GM18873 (cell line): ENCODE measurements around the gene GOLGA7B.

Experiments
- ATAC-seq: cut with Tn5 transposase; IDR thresholded peaks from one replicate; pipeline ENCODE4 v1.9.1; 2021; ENCODE audit warnings: mild to moderate bottlenecking, moderate library complexity, moderate number of reproducible peaks; ENCODE audit not compliant: unreplicated experiment, low FRiP score

Gene GOLGA7B

DNA sequence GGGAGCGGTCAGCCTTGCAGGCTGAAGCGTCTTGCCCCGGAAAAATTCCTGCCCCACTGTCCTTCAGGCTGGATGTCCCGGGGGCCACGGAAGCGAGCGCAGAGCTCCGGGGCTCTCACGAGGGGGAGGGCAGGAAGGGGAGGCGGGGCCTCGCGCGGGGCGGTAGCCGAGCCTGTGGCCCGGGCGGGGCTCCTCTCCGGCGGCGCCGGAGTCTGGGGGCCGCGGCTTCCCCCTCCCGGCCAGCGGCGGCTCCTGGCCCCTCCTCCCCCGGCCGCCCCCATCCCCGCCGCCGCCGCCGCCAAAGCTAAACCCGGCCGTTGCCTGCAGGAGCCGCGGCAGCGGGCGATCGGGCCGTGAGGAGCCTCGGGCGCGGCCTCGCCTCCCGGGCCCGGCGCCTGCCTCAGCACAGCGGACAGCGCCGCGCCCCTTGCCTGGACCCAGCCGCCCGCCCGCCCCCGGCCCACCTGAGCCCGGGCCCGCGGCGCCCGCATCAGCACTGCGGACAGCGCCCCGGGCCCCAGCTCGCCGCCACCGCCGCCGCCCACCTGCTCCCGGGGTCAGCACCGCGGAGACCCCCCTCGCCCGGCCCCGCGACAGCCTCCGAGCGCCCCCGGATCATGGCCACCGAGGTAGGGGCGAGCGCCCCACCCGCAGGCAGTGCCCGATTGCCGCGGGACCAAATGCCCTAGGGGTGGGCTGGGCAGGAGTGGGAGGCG lies at the start of gene GOLGA7B:
Gene GOLGA7B, plus strand, starts transcription at position 157 of the 716 bp plus-strand sequence. Its CDS starts 461 bp downstream, at position 618.
- no peak for ATAC-seq

DNA sequence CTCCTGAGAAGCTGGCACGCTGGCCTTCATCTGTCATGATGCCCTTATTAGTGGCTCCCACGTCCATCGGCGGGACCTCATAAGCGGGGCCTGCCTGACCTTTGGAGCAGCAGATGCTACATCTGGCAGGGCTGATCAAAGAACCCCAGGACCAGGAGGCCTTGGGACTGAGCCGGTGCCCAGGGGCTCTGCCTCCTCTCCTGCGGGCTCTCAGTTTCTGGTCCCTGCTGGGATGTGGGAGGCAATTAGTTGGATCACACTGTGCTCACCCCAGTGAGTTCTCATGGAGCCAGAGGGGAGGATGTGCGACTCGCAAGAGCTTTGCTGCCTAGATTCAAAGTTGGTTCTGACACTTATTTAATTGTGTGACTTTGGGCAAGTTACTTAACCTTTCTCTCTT lies 49.2 kb upstream of the GOLGA7B start:
- ATAC-seq = no peak

DNA sequence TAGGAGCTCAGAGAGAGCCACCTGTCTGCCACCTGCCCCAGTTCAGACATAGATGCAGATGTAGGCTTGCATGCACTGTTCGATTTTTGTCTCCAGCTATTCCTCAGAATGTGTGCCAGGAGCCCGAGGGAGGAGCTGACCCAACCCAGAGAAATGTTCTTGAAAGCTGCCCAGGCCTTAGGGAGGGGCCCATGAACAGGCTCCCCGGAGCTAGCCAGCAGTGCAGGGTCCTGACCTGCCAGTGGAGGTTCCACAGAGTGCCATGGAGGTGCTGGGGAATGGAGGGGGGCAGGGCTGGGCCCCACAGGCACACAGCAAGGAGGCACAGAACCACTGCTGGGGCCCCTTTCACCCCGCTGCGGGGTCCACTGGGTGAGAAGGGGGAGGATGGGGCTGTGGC lies 48.2 kb upstream of the GOLGA7B start:
- ATAC-seq = no peak

DNA sequence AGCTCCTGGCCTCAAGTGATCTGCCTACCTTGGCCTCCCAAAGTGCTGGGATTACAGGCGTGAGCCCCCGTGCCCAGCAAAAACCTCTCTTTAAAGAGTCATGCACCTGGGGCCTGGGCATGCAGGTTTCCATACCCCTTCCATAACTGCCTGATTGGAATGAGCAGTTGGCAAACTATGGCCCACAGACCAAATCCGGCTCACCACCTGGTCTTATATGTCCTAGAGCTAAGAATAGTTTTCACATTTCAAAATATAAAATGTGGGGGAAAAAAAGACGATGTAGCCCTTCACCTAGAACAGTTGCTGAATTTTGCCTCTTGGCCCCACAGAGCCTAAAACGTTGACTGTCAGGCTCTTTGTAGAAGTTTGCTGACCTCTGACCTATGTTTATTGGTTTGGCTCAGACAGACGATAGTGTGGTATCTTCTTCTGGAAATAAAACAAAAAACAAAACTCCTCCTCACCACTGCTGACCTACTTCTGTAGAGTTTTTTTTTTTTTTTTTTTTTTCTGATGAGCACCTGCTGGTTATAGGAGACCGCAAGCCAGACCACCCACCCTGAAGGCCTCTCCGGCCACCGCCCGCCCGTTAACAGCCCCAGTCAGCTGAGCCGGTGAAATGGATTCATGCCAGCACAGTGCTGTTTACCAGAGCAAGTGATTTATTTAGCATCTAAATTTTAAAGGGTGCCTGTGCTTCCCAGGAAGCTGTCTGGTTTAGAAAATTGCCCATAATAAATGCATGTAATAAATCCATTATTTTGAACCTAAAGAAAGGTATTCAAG lies 44.4 kb upstream of the GOLGA7B start:
- no peak for ATAC-seq

DNA sequence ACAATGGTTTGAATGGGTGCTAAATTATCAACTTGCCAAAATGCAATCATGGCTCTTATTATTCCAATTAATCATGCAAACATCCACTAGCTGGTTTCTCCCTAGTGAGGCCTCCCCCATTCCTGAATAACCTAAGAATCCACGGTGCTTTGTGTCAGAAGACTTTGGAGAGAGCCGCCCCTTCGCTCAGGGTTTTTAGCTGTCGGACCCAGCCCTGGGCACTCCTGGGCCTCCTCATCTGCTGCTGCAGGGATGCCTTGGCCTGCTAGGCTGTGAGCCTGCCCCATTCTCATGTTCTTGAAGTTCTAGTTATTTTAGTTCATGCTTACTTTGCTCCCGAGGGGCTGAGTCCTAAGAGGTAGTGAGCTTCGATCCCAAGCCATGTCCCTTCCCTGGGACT lies 43.7 kb upstream of the GOLGA7B start:
- no peak for ATAC-seq

DNA sequence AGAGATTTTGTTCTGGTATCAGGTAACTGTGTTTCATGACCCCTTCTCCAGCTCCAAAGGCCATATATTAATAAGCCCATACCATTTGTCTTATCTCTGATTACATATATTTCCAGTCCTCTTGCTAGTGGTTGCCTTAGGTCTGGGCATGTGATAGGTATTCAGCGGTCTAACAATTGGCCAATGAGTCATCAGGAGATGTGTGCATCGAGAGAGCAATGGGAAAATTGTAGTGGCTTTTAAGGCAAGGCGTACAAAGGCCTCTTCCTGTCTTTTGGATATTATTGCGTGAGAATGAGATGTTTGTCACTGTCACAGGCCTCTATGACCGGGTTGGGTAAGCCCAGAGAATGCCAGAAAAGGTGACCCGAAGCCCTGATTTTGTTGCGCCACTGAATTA lies 39.2 kb upstream of the GOLGA7B start:
- no peak for ATAC-seq

DNA sequence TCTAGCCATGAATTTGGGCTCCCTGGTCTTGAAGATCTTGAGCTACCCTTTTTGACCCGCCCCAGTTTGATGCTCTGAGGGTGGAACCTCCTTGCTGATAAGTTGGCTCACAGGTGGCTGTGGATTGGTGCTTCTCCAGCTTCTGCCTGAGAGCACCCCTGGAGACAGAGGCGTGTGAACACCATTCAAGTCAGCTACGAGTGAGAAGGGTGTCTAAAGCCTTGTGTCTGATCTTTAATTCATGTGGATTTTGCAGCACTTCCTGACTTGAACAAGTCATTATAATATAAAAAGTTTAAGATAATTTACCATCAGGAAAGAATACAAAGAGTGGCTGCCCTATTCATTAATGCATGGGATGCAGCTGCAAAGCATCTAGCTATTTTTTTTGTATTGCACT lies 37.7 kb upstream of the GOLGA7B start:
- ATAC-seq = no peak

DNA sequence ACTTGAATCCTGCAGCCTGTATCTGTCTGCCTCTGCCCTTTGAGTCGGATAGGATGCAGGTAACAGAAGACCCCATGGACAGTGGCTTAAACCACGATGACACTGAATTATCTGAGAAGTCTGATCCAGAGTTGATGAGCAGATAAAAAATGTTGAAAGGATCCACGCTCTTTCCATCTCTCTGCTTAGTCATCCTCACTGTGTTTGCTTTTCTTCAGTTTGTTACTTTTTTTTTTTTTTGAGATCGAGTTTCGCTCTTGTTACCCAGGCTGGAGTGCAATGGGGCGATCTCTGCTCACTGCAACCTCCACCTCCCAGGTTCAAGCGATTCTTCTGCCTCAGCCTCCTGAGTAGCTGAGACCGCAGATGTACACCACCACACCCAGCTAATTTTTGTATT lies 36.9 kb upstream of the GOLGA7B start:
- no peak for ATAC-seq

DNA sequence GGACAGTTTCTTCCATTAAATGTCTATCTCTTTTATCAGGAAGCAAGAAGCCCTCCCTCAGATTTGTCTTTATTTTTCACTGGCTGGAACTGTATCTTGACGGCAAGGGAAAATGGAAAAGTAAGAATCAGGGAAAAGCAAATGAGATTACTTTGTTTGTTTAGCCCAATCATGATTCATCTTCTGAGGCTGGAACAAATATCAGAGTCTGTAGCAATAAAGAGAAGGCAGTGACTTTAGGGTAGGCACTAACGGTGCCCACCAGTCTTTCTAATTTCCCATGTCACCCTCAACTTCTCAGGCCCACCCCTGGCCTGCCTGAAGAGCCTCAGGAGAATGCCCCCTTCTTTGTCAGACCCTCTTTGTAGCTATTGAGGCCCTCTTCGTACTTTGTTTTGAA lies 36.3 kb upstream of the GOLGA7B start:
- no peak for ATAC-seq

DNA sequence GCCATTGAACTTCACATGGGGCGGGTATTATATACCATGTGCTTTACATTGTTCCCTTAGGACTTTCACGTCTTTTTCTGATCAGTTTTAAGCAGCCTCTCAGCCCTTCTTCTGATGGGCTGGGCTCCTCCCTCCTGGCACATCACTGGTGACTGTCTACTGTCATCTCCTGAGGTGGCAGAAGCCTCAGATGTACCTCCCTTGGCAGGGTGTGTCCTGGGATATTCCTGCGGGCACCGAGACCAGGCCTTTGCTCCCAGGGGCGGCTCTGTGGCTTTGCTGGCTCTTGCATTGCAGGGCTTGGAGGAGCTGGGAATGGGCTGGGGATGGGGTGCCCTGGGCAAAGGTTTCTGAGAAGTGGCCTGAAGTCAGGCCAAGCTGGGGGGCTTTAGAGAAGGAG lies 34.6 kb upstream of the GOLGA7B start:
- no peak for ATAC-seq

DNA sequence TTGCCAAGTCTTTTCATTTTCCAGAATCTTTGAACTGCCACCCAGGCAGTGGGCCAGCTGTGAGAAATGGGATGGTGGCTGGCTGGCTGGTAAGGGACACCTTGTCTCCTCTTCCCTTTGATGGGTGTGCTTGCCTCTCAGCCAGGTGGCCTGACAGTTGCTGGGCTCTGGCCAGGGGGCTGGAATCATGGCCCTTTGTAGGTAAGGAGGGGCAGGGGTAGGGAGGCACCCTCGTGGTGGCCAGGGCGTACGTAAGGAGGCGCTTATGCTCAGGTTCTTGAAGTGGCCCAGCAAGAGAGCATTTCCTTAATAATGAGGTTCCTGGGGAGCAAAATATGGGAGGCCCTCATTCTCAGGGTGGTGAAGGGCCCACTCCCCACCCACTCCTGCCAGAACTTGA lies 33.0 kb upstream of the GOLGA7B start:
- ATAC-seq = no peak

DNA sequence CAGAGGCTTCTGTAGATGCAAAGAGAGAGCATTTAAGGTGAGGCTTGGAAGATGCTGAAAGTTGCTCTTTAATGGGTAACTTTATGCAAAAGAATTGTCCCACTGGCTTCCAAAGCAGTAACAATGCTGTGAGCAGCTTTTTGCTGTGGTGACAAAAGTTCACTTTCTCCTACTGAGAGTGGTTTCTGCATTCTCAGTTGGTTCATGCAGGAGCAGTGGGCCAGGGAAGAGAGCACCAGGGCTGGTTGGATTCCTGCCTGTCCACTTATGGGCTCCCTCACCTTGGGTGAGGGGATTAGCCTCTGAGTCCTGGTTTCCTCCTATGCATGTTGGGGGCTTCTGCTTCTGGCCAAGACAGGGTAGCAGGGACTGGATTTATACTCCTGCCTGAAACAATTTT lies 31.1 kb upstream of the GOLGA7B start:
- ATAC-seq = no peak

DNA sequence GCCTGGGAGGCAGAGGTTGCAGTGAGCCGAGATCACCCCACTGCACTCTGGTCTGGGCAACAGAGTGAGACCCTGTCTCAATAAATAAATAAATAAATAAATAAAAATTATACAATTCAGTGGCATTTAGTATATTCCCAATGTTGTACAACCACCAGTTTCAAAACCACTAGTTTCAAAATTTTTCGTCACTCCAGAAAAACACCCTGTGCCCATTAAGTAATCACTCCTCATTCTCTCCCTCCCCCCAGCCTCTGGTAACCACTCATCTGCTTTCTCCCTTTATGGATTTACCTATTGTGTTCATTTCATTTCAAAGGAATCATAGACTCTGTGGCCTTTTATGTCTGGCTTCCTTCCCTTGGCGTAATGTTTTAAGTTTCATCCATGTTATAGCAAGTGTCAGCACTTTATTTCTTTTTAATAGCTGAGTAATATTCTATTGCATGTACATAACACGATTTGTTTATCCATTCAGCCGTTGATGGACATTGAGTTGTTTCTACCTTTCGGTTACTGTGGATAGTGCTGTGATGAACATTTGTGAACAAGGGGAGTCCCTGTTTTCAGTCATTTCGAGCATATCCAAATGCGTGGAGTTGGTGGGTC lies 29.4 kb upstream of the GOLGA7B start:
- no peak for ATAC-seq

DNA sequence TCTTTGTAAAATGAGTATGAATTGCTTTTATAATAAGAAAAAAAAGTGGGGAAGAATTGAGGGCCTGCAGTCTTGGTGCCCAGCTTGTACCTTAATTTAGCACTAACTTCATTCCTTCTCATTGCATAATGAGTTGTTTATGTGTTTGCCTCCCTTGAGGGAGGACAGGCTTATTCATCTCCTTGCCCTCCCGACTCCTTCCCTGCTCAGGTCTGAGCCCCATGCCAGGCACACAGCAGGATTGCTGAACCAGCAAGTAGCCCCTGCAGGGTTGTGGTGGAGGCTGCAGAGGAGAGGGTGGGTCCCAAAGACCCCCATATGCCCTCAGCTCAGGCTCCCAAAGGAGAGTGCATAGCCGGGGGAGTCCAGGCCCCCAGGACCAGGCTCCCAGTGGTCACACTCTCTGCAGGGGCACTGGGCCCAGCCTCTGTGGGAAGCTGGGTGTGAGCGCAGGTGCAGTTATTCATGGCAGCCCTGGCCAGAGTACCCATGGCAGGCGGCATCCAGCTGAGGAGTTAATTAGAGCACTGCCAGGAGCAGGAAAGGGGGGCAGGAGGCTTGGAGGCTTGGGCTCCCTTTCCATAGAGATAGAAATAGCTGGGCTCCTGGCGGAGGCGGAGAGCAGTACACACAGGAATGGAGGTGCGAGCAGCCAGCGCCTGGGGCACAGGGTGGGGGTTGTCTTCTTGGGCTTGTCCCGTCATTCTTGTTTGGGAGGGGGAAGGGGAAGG lies 28.2 kb upstream of the GOLGA7B start:
- no peak for ATAC-seq

DNA sequence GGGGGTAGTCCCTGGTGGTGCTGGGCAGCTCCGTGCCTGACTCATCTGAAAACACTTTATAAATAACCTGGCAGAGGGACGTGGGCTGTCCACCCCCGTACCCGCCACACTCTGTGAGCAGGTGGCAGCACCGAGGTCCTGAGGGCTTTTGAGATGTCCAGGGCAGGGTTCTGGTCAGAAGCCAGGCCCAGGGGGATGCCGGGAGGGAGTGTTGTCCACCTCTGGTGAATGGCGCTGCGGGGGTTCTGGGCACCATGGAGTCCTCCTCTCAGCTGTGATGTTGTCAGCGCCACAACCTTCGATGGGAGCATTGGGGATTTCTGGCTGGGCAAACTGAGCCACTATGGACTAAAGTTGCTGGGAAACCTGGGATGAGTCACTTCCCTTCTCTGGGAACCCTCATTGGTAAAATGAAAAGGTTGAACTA lies 27.4 kb upstream of the GOLGA7B start:
- no peak for ATAC-seq

DNA sequence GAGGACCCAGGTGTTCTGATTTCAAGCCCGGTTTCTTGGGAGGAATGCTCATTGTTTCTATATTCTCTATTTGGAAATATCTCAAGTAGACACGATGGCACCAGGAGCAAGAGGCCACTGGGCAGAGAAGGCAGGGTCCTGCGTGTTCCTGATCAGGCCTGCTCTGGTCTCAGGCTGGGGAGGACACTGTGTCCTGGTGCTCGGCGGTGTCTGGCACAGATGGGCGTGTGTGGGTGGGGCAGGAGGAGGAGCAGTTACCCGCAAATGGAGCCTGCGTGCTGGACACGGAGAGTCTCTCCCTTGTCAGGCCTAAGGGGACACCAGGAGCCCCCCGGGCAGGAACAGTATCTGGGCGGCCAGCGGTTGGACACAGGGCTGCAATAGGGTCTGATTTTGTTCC lies 25.9 kb upstream of the GOLGA7B start:
- ATAC-seq = no peak

DNA sequence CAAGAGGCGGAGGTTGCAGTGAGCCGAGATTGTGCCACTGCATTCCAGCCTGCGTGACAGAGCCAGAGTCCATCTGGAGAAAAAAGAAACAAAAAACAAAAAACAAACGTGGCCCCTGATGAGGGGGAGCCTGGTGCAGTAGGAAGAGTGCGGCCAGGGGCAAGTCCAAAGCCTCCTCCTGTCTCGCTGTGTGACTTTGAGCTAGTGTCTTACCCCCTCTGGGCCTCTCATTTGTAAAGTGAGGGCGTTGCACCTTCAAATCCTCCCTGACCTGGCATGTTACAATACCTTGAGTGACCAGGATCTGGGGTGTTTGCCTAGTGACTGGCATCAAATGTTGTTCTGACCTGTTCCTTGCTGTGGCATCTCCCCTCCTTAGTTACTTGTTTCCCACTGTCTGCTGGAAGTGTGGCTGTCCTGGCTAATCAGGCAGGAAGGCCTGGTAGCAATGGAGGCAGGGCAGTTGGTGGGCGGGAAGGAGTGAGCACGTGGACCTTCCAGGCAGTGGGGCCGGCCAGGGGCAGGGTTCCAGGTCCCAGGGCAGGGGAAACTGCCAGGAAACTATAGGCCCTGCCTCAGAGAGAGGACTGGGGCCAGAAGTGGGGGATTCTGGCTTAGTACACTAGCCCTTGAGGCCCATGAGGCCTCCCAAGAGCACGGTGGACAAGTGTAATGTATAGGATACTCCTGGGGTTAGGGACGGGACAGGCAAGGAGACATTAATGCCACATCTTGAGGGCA lies 24.5 kb upstream of the GOLGA7B start:
- no peak for ATAC-seq

DNA sequence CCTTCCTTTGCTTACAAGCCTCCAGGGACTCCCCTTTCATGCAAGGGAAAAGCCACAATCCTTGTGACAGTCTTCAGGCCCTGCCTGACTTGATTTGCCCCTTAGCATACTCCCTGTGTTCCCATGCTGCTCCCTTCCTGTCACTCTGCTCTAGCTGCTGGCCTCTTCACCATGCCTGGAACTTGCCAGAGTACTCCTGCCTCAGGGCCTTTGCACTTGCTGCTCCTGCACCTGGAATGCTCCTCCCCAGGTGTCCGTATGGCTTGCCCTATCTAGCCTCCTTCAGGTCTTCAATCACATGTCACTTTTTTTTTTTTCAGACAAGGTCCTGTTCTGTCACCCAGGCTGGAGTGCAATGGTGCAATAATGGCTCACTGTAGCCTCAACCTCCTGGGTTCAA lies 22.8 kb upstream of the GOLGA7B start:
- no peak for ATAC-seq

DNA sequence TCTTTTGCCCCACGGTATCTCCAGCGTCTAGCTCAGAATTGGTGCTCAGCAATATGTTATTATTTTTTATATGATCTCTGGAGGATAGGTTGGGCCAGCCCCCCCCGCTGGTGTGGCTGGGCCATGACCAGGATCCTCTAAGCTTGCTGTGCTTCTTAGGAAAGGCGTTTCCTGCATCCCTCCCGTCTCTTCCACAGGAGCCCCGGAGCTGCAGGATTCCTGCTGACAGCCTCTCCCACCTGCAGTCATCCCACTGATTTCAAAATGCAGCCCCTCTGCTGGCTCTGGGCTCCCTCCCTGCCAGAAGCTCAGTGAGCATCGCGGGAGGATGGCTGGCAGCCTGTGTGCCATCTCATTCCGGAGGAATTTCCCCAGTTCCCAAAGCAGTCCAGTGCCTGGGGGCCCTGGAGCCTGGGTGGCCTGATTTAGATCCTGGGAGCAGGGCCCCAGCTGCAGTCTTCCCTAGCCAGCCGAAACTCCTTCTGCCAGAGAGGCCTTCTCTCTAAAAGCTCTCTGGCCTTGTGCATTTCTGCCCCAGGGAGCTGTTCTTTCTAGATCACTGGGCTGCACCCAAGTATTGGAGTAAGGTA lies 21.8 kb upstream of the GOLGA7B start:
- ATAC-seq = no peak

DNA sequence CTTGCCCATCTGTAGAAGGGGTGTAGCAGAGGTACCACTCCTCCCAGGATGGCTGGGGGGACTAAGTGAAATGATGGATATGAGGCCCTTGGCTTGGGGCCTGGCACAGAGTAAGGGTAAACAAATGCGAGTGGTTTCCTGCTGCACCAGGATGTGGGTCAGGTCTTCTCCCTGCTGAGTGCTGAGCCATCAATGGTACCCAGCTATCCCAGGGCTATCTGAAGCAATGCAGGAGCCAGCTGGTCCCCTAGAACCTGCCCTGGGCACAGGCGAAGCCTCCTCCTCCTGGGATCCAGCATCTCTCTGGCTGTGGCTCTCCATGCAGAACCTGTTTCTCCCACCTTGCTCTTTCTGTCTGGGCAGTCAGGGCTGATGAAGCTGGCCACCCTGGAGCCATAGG lies 20.9 kb upstream of the GOLGA7B start:
- no peak for ATAC-seq
